GM21737 (cell line): Measurements from ENCODE around the gene DUS2.
"Not testable (repeated sequence)": the region's sequence is repeated elsewhere in the genome, so short reads cannot be mapped to it uniquely, and the experiment has no call there.

Experiments used
- ATAC-seq: cut with Tn5 transposase; IDR thresholded peaks from one replicate; pipeline ENCODE4 v1.9.1; 2021; ENCODE audit warnings: mild to moderate bottlenecking, moderate library complexity; ENCODE audit not compliant: unreplicated experiment

The DUS2 gene

GRCh38 chr16:67998231-67998778 is 24.8 kb upstream of the DUS2 start:
- not testable (repeated sequence) for ATAC-seq

- not testable (repeated sequence) for ATAC-seq
Observed at GRCh38 chr16:67998779-67999688, 24.1 kb upstream of the DUS2 start, which contains the start of gene DPEP2. Gene DPEP2 (minus strand): TSS chr16:67999484. CDS start chr16:67993212, 6,272 bp downstream.

DNA sequence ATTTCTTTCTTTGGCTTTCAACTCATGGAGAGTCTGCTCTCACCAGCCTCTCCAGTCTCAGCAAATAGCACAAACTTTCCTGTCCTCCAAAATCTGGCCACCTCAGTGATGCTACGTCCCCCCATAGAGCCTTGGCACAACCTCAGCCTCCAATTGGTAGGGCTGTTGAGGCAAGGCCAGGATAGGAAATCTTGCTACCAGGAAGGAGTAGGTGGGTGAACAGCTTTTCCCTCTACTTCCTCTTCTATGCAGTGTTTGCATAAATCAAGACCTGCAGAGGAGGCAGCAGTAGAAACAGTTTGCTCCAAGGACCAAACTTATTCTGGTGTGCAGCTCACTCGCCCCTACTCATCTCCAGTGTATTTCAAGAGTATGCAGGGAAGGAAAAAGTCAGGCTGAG is 23.1 kb upstream of the DUS2 start:
- no peak for ATAC-seq

DNA sequence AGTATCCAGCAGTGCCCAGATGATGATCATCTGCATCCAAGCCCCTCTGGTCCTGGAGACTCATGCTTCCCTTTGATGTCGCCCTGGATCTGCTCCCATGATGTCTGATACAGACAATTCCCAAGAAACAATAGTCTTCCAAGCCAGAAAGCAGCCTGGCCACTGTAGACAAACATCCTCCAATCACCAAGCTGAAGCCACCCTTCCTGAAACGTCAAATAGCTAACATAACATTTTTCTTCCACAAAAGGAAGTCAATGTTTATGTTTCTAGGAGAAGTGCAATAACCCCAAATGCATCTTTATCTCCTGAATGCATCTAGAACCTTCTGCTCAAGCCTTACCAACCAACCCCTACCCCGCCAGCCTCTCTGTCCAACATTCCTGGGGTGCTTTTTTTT is 22.6 kb upstream of the DUS2 start:
- ATAC-seq: no peak

DNA sequence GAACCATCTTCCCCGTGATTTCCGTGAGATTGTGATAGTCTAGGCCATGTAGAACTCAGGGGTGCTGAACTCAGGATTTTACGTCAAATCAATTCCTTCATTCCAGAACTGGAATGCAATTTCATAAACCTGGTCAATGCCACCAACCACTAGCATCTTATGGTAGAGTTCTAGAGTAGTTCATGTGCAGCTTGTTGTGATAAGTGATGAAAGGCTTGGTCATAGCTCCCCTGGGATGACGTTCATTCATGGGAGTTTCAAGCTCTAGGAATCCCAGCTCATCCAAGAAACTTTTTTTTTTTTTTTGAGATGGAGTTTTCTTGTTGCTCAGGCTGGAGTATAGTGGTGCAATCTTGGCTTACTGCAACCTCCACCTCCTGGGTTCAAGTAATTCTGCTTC is 20.1 kb upstream of the DUS2 start:
- ATAC-seq: no peak

- no peak for ATAC-seq
Observed at GRCh38 chr16:68005211-68005610, 17.9 kb upstream of the DUS2 start.

DNA sequence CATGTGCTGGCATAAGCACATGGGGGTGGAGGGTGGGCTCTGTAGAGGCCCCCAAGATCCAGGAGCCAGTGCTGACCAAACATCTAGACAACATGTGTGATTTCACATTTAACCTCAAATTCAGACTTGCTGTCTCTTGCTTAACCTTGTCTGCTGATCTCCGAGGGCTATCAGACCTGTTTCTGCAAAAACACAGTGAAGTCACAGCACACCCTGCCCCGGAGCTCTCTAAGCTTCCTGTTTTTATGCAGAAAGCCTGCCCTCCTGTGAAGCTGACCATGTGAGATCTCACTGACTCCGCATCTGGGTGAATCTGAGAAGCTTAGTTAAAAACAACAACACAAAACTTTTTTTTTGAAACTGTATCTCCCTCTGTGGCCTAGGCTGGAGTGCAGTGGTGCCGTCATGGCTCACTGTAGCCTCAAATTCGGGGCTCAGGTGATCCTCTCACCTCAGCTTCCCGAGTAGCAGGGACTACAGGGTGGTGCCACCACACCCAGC is 17.2 kb upstream of the DUS2 start:
- no peak for ATAC-seq

- no peak for ATAC-seq
Observed at GRCh38 chr16:68009157-68009735, 13.8 kb upstream of the DUS2 start.

DNA sequence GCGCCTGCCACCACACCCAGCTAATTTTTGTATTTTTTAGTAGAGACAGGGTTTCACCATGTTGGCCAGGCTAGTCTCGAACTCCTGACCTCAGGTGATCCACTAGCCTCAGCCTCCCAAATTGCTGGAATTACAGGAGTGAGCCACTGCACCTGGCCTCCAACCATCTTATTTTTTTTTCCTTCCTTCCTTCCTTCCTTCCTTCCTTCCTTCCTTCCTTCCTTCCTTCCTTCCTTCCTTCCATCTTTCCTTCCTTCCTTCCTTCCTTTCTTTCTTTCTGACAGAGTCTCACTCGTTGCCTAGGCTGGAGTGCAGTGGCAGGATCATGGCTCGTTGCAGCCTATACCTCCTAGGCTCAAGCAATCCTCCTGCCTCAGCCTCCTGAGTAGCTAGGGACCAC is 13.2 kb upstream of the DUS2 start:
- not testable (repeated sequence) for ATAC-seq

DNA sequence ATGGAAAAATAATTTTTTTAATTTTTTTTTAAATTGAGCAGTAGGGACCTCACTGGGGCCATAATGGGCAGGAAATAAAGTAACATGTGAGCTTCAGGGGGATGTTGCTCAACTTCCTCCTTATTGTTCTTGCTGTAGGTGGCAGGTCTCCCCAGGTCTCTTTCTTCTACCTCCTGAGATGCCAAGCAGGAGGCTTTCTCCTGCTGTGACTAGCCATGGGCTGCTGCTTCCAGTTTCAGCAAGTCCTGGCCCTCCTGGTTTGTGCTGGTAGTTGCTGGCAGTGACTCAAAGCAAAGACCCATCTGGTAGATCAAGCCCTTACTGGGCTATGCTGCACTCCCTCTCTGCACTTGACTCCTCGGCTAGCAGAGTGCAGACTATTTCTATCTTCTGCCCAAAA is 9.6 kb upstream of the DUS2 start:
- no peak for ATAC-seq

- ATAC-seq: no peak
Observed at GRCh38 chr16:68015681-68016080, 7.4 kb upstream of the DUS2 start, which contains the start of gene DPEP2NB. Gene DPEP2NB (minus strand): TSS chr16:68015911. CDS start chr16:68015770, 141 bp downstream.

DNA sequence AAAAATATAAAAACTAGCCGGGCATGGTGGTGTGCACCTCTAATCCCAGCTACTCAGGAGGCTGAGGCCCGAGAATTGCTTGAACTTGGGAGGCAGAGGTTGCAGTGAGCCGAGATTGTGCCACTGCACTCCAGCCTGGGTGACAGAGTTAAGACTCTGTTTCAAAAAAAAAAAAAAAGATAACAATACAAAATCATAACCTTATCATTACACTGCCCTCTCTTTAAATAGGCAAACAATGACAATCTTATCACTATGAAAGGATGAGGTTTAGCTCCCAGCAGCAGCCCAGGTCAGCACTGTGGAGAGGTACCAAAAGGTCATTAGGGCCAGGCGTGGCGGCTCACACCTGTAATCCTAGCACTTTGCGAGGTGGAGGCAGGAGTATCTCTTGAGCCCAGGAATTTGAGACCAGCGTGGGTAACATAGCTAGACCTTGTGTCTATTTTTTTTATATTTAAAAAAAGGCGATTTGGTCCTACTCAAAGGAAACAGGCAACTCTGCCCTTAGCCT is 3.9 kb upstream of the DUS2 start:
- no peak for ATAC-seq

GRCh38 chr16:68021490-68021889 is 1.6 kb upstream of the DUS2 start:
- ATAC-seq: no peak

- no peak for ATAC-seq
Observed at GRCh38 chr16:68022278-68022727, 781 bp upstream of the DUS2 start.

DNA sequence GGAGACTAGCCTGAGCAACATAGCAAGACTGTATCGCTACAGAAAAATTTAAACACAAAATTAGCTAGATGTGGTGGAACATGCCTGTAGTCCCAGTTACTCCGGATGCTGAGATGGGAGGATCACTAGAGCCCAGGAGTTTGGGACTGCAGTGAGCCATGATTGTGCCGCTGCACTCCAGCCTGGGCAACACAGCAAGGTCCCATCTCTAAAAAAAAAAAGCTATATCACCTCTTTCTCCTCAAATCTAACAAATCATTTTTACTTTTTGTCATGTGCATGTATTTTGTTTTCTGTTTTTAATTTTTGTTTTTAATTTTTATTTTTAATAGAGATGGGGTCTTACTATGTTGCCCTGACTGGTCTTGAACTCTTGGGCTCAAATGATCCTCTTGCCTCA is 5.9 kb downstream of the DUS2 start:
- ATAC-seq: no peak

DNA sequence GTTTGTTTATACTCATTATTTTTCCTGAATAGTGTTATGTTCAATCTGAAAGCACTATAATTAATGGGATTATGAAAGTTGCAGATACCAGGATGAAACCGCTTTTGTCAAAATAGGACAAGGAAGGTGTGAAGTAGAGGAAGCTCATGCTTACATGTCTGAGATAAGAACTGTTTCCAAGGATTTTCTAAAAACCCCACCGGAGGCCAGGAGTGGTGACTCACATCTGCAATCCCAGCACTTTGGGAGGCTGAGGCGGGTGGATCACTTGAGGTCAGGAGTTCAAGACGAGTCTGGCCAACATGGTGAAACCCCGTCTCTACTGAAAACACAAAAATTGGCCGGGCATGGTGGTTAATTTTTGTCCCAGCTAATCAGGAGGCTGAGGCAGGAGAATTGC is 7.0 kb downstream of the DUS2 start:
- ATAC-seq: not testable (repeated sequence)

DNA sequence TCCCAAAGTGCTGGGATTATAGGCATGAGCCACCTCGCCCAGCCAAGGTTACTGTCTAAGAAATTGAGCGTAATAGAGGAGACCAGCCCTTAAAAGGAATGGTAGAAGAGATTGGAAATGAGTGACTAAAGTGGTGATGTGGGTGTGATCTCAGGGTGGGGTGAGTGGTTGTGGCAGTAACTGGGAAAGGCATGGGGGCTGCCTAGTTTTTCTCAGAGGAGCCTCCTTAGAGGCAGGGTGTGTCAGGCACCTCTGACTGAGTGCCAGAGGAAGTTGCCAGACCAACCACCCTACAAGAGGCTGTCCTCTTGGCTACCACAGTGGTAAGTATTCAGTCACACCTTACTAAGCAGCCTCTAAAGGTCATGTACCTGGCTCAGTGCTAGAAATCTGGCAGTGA is 8.9 kb downstream of the DUS2 start:
- no peak for ATAC-seq

DNA sequence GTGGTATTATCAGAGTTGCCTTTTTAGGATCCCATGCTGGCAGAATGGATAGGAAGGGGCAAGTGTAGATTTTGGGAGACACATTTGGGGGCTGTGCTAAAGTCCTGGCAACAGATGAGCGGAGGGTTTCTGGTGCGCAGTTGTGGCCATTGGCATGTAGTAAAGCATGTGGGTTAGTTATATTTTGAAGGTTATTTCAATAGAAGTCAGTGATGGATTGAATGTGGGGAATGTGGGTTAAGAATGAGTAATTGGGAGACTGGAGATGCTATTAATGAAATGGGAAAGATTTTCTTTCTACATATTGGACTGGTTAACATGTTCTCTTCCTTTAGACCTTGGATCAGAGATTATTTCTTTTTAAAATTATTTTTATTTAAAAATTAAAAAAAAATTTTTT is 10.0 kb downstream of the DUS2 start:
- ATAC-seq: no peak

- ATAC-seq: no peak
Observed at GRCh38 chr16:68035227-68035626, 12.1 kb downstream of the DUS2 start.

- ATAC-seq: no peak
Observed at GRCh38 chr16:68037841-68038597, 14.9 kb downstream of the DUS2 start.
